Vagina (tissue), 2 donors: ENCODE data around the gene PLA2G7.

ENCODE experiments used
- CTCF ChIP-seq, 3 experiments: fragments of 450-650 bp in 2 of 3; fragments of 200-600 bp in 1 of 3; sonication (generic) in 1 of 3; IDR thresholded peaks; one replicate each; pipeline ENCODE4 v1.5.1; 2017 to 2019; ENCODE audit warnings: antibody characterized with exemption in 3 of 3, mild to moderate bottlenecking in 2 of 3, moderate library complexity in 2 of 3
- POLR2A ChIP-seq, 2 donors: fragments of 450-650 bp; IDR thresholded peaks; one replicate each; pipeline ENCODE4 v1.6.1; 2017; ENCODE audit warnings: antibody characterized with exemption in 2 of 2, mild to moderate bottlenecking in 2 of 2, moderate library complexity in 2 of 2

- TF ChIP-seq CTCF (IDR thresholded peaks at IDR 0.05) (no peak), POLR2A (IDR thresholded peaks at IDR 0.05) (no peak)
These were observed 37.6 kb upstream of the PLA2G7 start for GRCh38 chr6:46772762-46773161.
